Endothelial cell of umbilical vein (primary cell): ENCODE results near the gene PRRT1. TPM values are rescaled to one million over a fixed set of nuclear protein-coding genes. Genes with fewer than 3 reads are reported as not detected.

Experiments
- BruUV-seq: library from RNA; stranded (reverse); fragments of 400-500 nt; replicated peaks from 2 replicates; lab custom pipeline; 2021; lab: Mats Ljungman, UMichigan
- CTCF ChIA-PET: fragments of 300-600, 350-600 bp; sonication (Branson Sonifier 250); formaldehyde crosslinking; loops from one replicate; lab custom pipeline; 2021; ENCODE audit warnings: antibody characterized with exemption, inconsistent platforms; lab: Charles Lee
- POLR2A ChIA-PET: fragments of 300-600, 350-600 bp; sonication (Branson Sonifier 250); formaldehyde crosslinking; loops from one replicate; lab custom pipeline; 2021; ENCODE audit warnings: antibody characterized with exemption, inconsistent platforms; lab: Charles Lee
- DNase-seq: peaks from one replicate; pipeline ENCODE4 v3.0.0-alpha.2; 2011; ENCODE audit warnings: low read depth, low spot score
- FAIRE-seq: peaks from 2 replicates; lab custom pipeline; 2011; peaks lifted over from hg19 to GRCh38; lab: Jason Lieb, UNC
- H2AFZ ChIP-seq: 2 replicates; pipeline ENCODE4 v1.6.0; 2012; ENCODE audit warnings: low read depth, low read length, control low read depth, inconsistent platforms
- H3K27ac ChIP-seq: 2 replicates; pipeline ENCODE4 v1.5.1; 2011; ENCODE audit warnings: low read depth, mild to moderate bottlenecking, control low read depth, low read length, moderate library complexity; ENCODE audit not compliant: insufficient read depth
- H3K27me3 ChIP-seq, 2 experiments: 2 replicates each; pipeline versions ENCODE4 v1.6.0 to v1.6.1; 2011; ENCODE audit warnings: low read length in 2 of 2, mixed read lengths in 1 of 2; ENCODE audit not compliant: control insufficient read depth in 2 of 2, insufficient read depth in 2 of 2
- H3K36me3 ChIP-seq, 2 experiments: 2 replicates in 1 of 2; 3 replicates in 1 of 2; pipeline ENCODE4 v1.5.1; 2011; ENCODE audit warnings: low read length in 2 of 2, mild to moderate bottlenecking in 1 of 2, moderate library complexity in 1 of 2; ENCODE audit not compliant: control insufficient read depth in 2 of 2, insufficient read depth in 2 of 2; ENCODE audit errors: extremely low read depth in 1 of 2
- H3K4me1 ChIP-seq: 3 replicates; pipeline ENCODE4 v1.5.1; 2011; ENCODE audit warnings: mild to moderate bottlenecking, low read length; ENCODE audit not compliant: control insufficient read depth, insufficient read depth; ENCODE audit errors: extremely low read depth
- H3K4me2 ChIP-seq: 2 replicates; pipeline ENCODE4 v1.6.1; 2011; ENCODE audit warnings: low read length, control low read depth, mixed read lengths; ENCODE audit not compliant: insufficient read depth
- H3K4me3 ChIP-seq, 3 experiments: fragments of 200-600 bp in 1 of 3; sonication (generic), shearing (Covaris generic) in 1 of 3; replicated peaks in 1 of 3; 2 replicates each; pipeline ENCODE4 v1.5.1; 2011 to 2016; ENCODE audit warnings: control low read depth in 3 of 3, low read length in 3 of 3, mild to moderate bottlenecking in 2 of 3, inconsistent platforms in 1 of 3, low read depth in 1 of 3, moderate library complexity in 1 of 3; ENCODE audit not compliant: insufficient read depth in 1 of 3
- H3K79me2 ChIP-seq: 2 replicates; pipeline ENCODE4 v1.6.0; 2012; ENCODE audit warnings: low read length, inconsistent platforms; ENCODE audit not compliant: control insufficient read depth, insufficient read depth
- H3K9ac ChIP-seq: replicated peaks from 2 replicates; pipeline ENCODE3; 2011; ENCODE audit warnings: low read length, control low read depth; ENCODE audit not compliant: insufficient read depth; ENCODE audit errors: extremely low read depth
- H3K9me1 ChIP-seq: replicated peaks from 3 replicates; pipeline ENCODE4 v1.6.0; 2011; ENCODE audit warnings: mild to moderate bottlenecking, low read length; ENCODE audit not compliant: control insufficient read depth, insufficient read depth; ENCODE audit errors: extremely low read depth
- H3K9me3 ChIP-seq: replicated peaks from 2 replicates; pipeline ENCODE4 v1.5.1; 2012; ENCODE audit warnings: low read length, inconsistent platforms; ENCODE audit not compliant: control insufficient read depth, insufficient read depth
- H4K20me1 ChIP-seq: replicated peaks from 2 replicates; pipeline ENCODE3; 2011; ENCODE audit warnings: mild to moderate bottlenecking, low read length; ENCODE audit not compliant: control insufficient read depth, insufficient read depth; ENCODE audit errors: extremely low read depth
- EZH2 ChIP-seq: IDR thresholded peaks from 2 replicates; pipeline ENCODE4 v1.6.1; 2012; ENCODE audit warnings: borderline replicate concordance, low read depth, mild to moderate bottlenecking, moderate library complexity, low read length, inconsistent platforms; ENCODE audit not compliant: severe bottlenecking
- FOS ChIP-seq: IDR thresholded peaks from 2 replicates; pipeline ENCODE4 v1.6.1; 2011; ENCODE audit warnings: mild to moderate bottlenecking, low read length, moderate library complexity, borderline replicate concordance; ENCODE audit not compliant: insufficient read depth
- GATA2 ChIP-seq: IDR thresholded peaks from 2 replicates; pipeline ENCODE4 v1.7.0; 2011; ENCODE audit warnings: low read depth, mild to moderate bottlenecking, moderate library complexity, mixed read lengths, low read length; ENCODE audit not compliant: insufficient read length, insufficient read depth
- JUN ChIP-seq: IDR thresholded peaks from 2 replicates; pipeline ENCODE4 v1.6.1; 2011; ENCODE audit warnings: borderline replicate concordance, low read depth; ENCODE audit not compliant: insufficient read length, insufficient read depth
- MAX ChIP-seq: IDR thresholded peaks from 2 replicates; pipeline ENCODE4 v1.6.1; 2011; ENCODE audit not compliant: insufficient read depth, insufficient read length
- MYC ChIP-seq: IDR thresholded peaks from one replicate; pipeline ENCODE4 v1.6.1; 2011; ENCODE audit warnings: mild to moderate bottlenecking, low read depth, low read length
- POLR2A ChIP-seq: IDR thresholded peaks from 2 replicates; pipeline ENCODE4 v1.6.1; 2012; ENCODE audit warnings: low read depth, mild to moderate bottlenecking, control low read depth, low read length
- POLR2AphosphoS5 ChIP-seq: IDR thresholded peaks from 2 replicates; pipeline ENCODE4 v1.6.1; 2012; ENCODE audit warnings: low read depth, mild to moderate bottlenecking, control low read depth, low read length, moderate library complexity; ENCODE audit not compliant: insufficient read depth
- dilution Hi-C: fragments of 300-500 bp; cut with MboI; formaldehyde crosslinking; loops from one replicate; pipeline ENCODE4 v1.15.0; 2019; ENCODE audit warnings: low sequenced_read_pairs; ENCODE audit not compliant: extremely low pct_ligation_motif_present
- intact Hi-C: fragments of 100-400 bp; cut with micrococcal nuclease; formaldehyde crosslinking; loops from one replicate; pipeline ENCODE4 v1.10.0; 2022
- polyA plus RNA-seq, 4 experiments: library from polyadenylated mRNA; depleted of rRNA in 3 of 4; stranded (reverse) in 3 of 4; unstranded in 1 of 4; fragments of >200 nt; gene quantifications; 2 replicates each; pipeline versions ENCODE4 v1.2.1 to v1.2.3, GENCODE V29; 2011 to 2012; ENCODE audit warnings: missing spikeins in 1 of 4
- total RNA-seq: library from RNA; stranded (reverse); gene quantifications from 2 replicates; pipeline ENCODE4 v1.2.3, GENCODE V29; 2021
- TF ChIP-seq, protein P1 (sequence below), 2 donors: IDR thresholded peaks; 1 replicate in 1 of 2; 2 replicates in 1 of 2; pipeline ENCODE4 v1.5.1; 2011; ENCODE audit warnings: low read length in 2 of 2, mild to moderate bottlenecking in 2 of 2, moderate library complexity in 2 of 2, control low read depth in 1 of 2, inconsistent platforms in 1 of 2, low read depth in 1 of 2; ENCODE audit not compliant: insufficient read depth in 1 of 2; ENCODE audit errors: extremely low read depth in 1 of 2

The PRRT1 gene
- total and polyA plus RNA-seq, 2 donors (not counting 3 experiments of a cell fraction or from before 2014, with no cell fraction given): 0.55 to 1.3 TPM

DNA sequence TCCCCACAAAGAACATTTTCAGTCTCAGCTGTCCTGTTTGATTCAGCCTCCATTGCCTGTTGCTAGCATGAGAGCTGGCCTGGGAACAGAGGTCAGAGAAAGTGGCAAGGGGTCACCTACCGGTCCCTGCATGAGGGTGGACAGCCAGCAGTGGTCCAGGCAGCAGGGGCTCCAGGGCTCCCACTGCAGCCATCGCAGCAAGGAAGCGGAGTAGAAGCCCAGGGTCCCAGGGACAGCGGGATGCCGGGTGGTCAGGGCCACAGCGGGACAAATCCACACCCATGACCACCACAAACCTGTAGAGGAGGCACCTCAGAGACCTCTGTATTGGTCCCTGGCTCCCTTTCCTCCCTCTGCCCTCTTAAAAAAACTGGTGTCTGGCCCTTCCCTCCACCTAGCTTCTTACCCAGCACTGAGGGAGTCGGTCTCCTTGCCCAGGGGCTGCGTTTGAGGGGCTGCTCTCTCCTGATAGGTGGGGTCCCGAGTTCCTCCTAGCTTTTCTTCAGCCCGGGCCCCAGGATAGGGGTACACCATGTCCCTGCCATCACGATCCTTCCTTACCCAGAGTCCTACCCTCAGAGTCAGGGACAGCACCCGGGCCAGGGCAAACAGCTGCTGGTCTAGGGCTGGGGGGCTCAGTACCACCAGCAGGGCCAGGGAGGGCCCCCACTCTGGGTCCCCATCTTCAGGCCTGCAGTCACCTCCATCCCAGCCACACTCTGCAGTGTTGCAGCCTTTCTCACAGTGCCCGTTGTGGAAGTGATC, 49.2 kb upstream of the PRRT1 start:
- BruUV-seq: no TSS peak

More for the DNA sequence above, 49.2 kb upstream of the PRRT1 start:
- H3K9me3 ChIP-seq: no peaks in the 10 kb centered on the region
- no peaks in the 10 kb centered on the region for H3K79me2 ChIP-seq
- no peak overlapping the region for H2AFZ ChIP-seq
- DNase-seq: no peak
- no peak overlapping the region for H3K4me3 ChIP-seq
- H3K4me1 ChIP-seq: peaks cover 11% of the 10 kb centered on the region
- H3K36me3 ChIP-seq: peaks cover 7 to 13% of the 10 kb centered on the region in 2 experiments
- H3K9ac ChIP-seq: no peak overlapping the region
- FAIRE-seq: no peak
- H3K9me1 ChIP-seq: no peaks in the 10 kb centered on the region
- intact Hi-C loops: no loop called here
- ChIA-PET CTCF (no interaction called here), POLR2A (no interaction called here)
- H3K4me2 ChIP-seq: no peak overlapping the region
- no peaks in the 10 kb centered on the region for H3K27me3 ChIP-seq
- no peak for TF ChIP-seq GATA2
- no peak for TF ChIP-seq EZH2
- no peak for TF ChIP-seq FOS
- TF ChIP-seq, protein P1, sequence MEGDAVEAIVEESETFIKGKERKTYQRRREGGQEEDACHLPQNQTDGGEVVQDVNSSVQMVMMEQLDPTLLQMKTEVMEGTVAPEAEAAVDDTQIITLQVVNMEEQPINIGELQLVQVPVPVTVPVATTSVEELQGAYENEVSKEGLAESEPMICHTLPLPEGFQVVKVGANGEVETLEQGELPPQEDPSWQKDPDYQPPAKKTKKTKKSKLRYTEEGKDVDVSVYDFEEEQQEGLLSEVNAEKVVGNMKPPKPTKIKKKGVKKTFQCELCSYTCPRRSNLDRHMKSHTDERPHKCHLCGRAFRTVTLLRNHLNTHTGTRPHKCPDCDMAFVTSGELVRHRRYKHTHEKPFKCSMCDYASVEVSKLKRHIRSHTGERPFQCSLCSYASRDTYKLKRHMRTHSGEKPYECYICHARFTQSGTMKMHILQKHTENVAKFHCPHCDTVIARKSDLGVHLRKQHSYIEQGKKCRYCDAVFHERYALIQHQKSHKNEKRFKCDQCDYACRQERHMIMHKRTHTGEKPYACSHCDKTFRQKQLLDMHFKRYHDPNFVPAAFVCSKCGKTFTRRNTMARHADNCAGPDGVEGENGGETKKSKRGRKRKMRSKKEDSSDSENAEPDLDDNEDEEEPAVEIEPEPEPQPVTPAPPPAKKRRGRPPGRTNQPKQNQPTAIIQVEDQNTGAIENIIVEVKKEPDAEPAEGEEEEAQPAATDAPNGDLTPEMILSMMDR (IDR thresholded peaks at IDR 0.05; ENCODE audit: extremely low read depth in 1 of 2, insufficient read depth in 1 of 2, low read depth in 1 of 2, low read length in 2 of 2): no peak
- TF ChIP-seq MAX: no peak
- TF ChIP-seq MYC: no peak
- no peak for TF ChIP-seq JUN
- no peak for TF ChIP-seq POLR2AphosphoS5
- no peak for TF ChIP-seq POLR2A
- dilution Hi-C loops: no loop called here
- H3K27ac ChIP-seq: no peak overlapping the region
- no peaks in the 10 kb centered on the region for H4K20me1 ChIP-seq
